Stimulated activated CD4-positive, alpha-beta T cell treated with anti-CD3 and anti-CD28 coated beads, Interleukin-15, amount 100 ng/mL, for 1 hour (primary cell): Measurements from ENCODE around the gene ATF2.
"Not testable (repeated sequence)": the region's sequence is repeated elsewhere in the genome, so short reads cannot be mapped to it uniquely, and the experiment has no call there.

Experiments
- DNase-seq, 2 donors: peaks; one replicate each; pipeline ENCODE4 v3.0.0-alpha.2; 2020; ENCODE audit warnings: low read depth in 1 of 2, low spot score in 1 of 2

The ATF2 gene

GRCh38 chr2:175101514-175101913 is 66.5 kb downstream of the ATF2 start:
- no peak for DNase-seq

- no peak for DNase-seq
These were observed 70.7 kb downstream of the ATF2 start for GRCh38 chr2:175097297-175097696.

DNA sequence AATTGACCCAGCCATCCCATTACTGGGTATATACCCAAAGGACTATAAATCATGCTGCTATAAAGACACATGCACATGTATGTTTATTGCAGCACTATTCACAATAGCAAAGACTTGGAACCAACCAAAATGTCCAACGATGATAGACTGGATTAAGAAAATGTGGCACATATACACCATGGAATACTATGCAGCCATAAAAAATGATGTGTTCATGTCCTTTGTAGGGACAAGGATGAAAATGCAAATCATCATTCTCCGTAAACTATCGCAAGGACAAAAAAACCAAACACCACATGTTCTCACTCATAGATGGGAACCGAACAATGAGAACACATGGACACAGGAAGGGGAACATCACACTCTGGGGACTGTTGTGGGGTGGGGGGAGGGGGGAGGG is 83.9 kb downstream of the ATF2 start:
- not testable (repeated sequence) for DNase-seq

DNA sequence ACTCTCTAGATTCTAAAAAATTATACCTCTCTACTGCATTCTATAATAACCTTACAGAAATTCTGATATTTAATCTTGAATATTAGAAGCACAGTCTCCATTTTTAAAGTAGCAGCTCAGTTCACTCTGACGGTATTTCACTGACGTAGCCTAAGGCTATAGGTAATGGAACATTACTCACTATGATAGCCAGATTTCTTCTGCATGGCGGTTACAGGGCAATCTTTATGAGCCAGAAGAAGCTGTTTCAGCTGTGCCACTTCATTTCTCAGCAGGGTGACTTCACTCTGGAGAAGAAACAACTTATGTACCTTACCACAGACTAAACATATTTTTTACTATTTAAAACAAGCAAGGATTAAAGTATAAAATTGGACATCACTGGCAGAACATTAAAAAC is 87.5 kb downstream of the ATF2 start:
- no peak for DNase-seq

GRCh38 chr2:175076272-175076671 is 91.7 kb downstream of the ATF2 start:
- DNase-seq: no peak

- DNase-seq: no peak
These were observed 93.5 kb downstream of the ATF2 start for GRCh38 chr2:175074478-175074877.

- DNase-seq: no peak
These were observed 99.5 kb downstream of the ATF2 start for GRCh38 chr2:175068534-175068933.

- DNase-seq: no peak
These were observed 101.6 kb downstream of the ATF2 start for GRCh38 chr2:175066411-175066810.

DNA sequence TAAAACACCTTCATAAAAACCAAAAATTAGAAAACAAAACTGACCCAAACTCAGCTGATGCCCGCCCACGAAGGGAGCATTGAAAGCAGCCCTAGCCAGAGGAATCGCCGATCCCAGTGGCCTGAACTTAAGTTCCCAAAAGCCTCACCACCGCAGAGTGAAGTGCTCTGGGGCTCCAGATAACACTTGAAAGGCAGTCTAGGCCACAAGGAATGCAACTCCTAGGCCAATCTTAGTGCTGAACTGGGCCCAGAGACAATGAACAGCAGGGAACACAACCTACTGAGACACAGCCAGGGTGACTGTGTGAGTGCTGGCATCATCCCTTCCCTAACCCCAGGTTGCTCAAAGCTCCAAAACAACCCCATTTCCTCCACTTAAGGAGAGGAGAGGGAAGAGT is 103.2 kb downstream of the ATF2 start:
- DNase-seq: no peak

DNA sequence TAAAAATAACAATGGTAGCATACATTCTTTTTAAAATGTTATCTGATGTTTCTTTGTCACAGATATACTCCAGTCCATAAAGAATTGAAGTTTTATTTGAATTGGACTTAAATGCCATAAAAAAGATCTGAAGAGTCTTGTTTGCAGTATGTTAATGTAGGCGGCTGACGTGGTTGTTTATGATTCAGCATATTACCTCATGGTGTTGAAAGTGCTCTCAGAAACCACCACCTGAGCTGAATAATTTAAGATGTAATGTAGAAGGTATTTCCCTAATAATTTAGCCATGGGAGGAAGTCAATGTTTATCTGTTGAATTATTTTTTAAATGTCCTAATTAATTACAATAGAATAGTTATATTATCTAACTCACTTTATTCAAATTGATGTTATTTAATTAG is 104.3 kb downstream of the ATF2 start:
- no peak for DNase-seq

DNA sequence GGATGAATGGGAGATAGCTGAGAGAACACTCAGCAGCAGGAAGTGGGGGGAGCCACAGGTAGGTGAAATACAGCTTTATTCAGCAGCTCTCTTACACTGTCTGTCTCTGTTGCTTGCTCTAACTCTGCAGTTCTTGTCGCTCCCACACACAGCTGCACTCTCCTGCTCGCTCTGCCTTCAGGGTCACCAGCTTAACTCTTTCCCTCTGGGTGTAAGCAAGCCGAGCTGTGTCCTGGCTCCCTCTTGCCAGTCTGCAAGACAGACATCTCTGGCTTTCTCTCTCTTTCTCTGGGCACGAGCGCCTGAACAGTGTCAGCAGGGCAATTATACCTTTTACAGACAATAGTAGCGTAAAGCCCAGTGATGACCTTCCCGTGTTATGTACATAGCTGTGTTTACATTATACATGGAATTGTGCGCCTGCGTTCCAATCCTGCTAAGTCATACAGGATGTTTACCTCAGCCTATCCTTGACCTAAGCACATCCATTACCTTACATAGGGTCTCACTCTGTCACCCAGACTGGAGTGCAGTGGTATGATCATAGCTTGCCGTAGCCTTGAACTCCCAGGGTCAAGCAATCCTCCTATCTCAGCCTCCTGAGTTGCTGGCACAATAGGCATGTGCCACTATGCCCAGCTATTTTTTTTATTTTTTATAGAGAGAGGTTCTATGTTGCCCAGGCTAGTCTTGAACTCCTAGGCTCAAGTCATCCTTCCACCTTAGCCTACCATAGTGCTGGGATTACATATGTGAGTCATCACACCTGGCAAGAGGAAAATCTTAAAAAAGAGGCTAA is 105.0 kb downstream of the ATF2 start:
- no peak for DNase-seq

- DNase-seq: no peak
These were observed 110.8 kb downstream of the ATF2 start for GRCh38 chr2:175057078-175057685.

DNA sequence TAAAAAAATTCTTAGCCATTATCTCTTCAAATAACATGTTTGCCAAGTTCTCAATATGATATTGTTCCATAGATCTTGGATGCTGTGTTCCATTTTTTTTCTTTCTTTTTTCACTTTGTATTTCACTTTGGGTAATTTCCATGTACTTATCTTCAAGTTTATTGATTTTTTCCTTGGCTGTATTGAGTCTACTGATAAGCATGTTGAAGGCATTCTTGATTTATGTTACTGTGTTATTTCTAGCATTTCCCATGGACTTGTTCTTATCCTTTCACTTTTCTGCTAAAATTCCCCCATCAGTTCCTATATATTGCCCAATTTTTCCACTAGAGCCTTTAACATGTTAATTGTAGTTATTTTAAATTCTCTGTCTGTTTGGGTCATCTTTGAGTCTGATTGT is 112.0 kb downstream of the ATF2 start:
- no peak for DNase-seq

DNA sequence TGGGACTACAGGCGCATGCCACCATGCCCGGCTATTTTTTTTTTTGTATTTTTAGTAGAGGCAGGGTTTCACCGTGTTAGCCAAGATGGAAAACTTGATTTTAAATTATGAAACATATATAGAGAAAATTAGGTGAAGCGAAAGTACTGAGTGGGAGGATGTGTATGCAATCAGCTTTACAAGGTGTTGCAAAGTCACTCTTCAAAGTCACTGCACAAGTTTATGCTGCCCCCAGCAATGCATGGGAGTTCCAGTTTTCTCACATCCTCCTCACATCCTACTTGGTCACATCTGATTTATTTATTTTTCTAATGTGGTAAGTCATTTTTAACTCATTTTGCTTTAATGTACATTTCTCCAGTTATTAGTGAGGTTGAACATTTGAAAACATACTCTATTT is 113.7 kb downstream of the ATF2 start:
- DNase-seq: no peak

DNA sequence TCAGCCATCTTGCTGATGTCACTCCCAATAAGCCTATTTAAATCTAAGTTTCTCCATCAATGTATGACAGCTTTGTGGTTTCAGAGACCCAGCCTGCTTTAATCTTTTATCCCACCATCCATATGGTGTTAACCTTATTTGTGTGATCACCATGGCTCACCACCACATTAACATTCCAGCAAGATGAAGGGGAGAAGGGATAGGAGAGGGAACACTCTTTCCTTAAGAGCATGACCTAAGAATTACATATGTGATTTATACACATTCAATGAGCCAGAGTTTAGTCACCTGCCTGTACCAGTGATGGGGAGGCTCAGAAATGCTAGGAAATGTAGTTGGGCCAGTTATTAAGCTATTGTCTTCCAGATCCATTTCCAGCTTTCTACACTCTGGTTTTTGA is 118.3 kb downstream of the ATF2 start:
- no peak for DNase-seq

DNA sequence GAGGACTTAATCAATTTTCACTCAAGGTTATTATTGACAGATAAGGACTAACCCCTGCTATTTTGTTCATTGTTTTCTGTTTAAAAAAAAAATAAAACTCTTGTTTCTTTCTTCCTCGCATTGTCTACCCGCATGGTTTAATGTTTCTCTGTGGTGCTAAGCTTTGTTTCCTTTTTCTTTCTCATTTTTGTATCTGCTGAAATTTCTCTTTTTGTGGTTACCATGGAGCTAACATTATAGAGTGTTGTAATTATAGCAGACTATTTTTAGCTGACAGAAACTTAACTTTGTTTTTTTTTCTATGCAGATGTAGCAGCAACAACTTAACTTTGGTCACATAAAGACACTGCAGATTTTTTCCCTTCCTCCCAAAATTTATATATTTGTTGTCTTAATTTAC is 119.7 kb downstream of the ATF2 start:
- DNase-seq: no peak

DNA sequence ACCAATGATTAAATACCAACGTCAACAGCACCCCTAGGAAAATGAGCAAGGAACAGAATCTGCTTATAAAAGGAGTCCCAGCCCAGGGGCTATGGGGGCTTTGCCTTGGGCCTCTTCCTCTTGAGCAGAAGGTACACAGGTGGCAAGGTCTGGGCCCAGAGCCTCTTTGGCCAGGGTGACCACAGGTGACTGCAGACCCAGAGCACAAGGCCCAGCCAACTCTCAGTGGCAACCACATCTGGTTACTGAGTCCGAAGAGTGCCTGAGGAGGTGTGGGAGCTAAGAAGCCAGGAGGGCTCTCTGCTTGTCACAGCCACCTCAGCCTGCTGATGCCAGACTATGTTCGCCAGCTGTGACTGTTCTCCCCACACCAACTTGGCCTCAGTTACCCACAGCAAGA is 128.5 kb downstream of the ATF2 start:
- DNase-seq: no peak

DNA sequence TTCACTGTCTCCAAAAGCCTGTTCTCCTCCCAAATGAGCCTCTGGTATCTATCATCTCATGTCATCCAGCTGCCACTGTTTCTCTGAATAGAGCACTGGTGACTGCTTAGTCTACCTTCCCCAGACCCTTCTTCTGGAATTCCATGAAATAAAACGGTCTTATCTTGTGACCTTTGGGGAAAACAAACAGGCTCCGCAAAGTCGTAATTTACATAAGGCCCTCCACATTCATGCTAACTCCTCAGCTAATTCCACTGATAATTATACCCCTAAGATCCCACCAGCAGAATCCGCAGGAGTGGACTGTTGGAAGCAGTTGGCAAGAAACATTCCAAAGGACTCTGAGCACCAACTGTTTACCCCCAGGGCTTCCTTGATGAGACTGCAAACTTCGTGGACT is 129.0 kb downstream of the ATF2 start:
- no peak for DNase-seq

GRCh38 chr2:175037941-175038340 is 130.1 kb downstream of the ATF2 start:
- DNase-seq: no peak

DNA sequence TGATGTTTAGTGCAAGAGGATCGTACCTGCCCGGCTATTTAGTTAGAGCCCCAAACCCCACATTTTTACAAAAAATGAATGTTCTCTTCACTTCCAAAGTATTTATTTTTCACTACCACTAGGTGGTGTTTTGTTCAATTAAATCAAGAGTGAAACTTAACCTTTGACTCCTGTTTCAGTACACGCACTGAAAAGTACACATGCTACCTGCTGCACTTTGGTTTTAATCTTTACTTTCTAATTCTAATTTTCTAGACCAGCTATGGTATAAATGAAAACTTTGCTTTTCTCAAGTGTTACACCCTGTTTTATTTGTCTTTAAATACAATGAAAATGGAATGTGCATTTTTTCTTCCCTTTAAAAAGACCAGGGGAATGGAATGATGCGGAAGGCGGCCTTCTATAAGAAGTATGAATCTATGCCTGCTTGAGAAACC is 131.4 kb downstream of the ATF2 start:
- DNase-seq: no peak

GRCh38 chr2:175035806-175036205 is 132.2 kb downstream of the ATF2 start:
- DNase-seq: no peak

- no peak for DNase-seq
These were observed 133.3 kb downstream of the ATF2 start for GRCh38 chr2:175034716-175035115.
